HG02981 (cell line): Measurements from ENCODE around the gene BCL2L1.

Experiments used
- ATAC-seq: cut with Tn5 transposase; IDR thresholded peaks from one replicate; pipeline ENCODE4 v1.9.1; 2021; ENCODE audit warnings: mild to moderate bottlenecking, moderate library complexity; ENCODE audit not compliant: unreplicated experiment

BCL2L1 gene

DNA sequence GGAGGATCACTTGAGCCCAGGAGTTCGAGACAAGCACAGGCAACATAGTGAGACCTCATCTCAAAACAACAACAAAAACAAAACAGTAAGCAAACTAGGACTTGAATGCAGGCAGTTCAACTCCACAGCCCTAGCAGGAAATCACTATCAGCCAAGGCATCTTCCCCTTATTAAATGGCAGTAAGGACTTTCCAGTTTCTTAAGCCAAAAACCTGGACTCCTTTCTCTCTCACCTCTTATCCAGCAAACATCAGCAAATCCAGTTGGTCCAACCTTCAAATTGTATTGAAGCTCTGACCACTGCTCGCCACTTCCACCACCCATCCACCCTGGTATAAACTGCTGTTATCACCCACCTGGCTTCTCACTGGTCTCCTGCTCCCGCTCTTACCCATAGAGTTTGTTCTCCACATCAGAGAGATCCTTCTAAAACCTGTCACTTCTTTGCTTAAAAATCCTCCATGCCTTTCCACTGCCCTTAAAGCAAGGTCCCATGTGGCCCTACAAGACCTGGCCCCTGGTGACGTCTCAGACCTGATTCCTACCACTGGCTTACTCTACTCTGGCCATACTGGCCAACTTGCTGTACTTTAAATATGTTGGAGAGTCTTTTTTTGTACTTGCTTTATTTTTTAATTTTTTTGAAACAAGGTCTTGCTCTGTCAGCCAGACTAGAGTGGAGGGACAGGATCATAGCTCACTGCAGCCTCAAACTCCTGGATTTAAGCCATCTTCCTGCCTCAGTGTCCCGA, 27.6 kb downstream of the BCL2L1 start:
- ATAC-seq, result no peak

- no peak for ATAC-seq
These were observed 28.5 kb downstream of the BCL2L1 start for GRCh38 chr20:31693987-31694661.

- ATAC-seq, result no peak
These were observed 29.3 kb downstream of the BCL2L1 start for GRCh38 chr20:31693402-31693801.

GRCh38 chr20:31691646-31692275, 30.9 kb downstream of the BCL2L1 start:
- ATAC-seq, result no peak

GRCh38 chr20:31690124-31690666, 32.5 kb downstream of the BCL2L1 start:
- no peak for ATAC-seq

DNA sequence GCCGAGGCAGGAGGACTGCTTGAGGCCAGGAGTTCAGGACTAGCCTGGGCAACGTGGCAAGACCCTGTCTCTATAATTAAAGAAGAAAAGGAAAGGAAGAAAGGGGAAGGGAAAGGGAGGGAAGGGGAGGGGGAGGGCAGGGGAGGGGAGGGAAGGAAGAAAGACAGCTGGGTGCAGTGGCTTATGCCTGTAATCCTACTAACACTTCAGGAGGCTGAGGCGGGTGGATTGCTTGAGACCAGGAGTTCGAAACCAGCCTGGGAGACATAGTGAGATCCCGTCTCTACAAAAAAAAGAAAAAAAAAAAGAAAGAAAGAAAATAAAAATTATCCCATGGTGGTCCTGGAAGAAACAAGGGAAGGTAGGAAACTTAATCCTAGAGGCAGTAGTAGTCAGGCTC, 33.5 kb downstream of the BCL2L1 start:
- ATAC-seq, result no peak

DNA sequence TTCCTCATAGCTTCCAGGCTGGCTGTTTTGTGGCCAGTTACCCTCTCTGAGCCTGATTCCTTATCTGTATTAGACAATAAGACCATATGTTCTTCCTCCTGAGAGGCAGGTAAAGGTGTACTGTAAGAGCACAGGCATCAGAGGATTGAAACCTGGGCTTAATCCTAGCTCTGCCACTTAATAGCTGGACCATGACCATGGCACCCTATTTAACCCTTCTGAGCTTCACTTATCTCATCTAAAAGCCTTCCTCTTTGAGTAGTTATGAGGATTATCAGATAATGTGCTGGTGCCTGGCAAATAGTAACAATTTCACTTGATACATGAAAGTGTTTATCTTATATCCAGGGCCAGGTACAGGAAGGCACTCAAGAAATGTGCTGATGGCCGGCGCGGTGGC, 34.9 kb downstream of the BCL2L1 start:
- ATAC-seq, result no peak

- ATAC-seq, result peak; percentile 8
These were observed 36.6 kb downstream of the BCL2L1 start for GRCh38 chr20:31685853-31686643.

GRCh38 chr20:31684153-31685015, 38.3 kb downstream of the BCL2L1 start:
- ATAC-seq, result peak; percentile 51

DNA sequence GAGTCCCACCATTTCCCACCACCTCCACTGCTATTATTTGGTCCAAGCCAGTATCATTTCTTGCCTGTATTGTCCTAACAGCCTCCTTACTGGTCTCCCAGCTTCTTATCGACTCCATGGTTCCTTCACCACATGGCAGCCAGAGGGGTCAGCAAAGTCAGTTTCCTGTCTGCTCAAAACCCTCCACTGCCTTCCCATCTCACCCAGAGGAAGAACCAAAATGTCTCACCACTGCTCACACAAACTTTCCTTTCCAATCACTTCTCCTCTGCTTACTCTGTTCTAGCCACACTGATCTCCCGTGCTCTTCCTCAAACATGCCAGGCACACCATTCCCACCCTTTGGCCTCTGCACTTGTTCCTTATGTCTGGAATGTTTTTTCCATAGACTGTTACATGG, 39.7 kb downstream of the BCL2L1 start:
- no peak for ATAC-seq

GRCh38 chr20:31682352-31682751, 40.3 kb downstream of the BCL2L1 start:
- no peak for ATAC-seq

- ATAC-seq, result no peak
These were observed 40.9 kb downstream of the BCL2L1 start for GRCh38 chr20:31681769-31682168.

GRCh38 chr20:31681128-31681727, 41.4 kb downstream of the BCL2L1 start:
- no peak for ATAC-seq

- ATAC-seq, result no peak
These were observed 42.2 kb downstream of the BCL2L1 start for GRCh38 chr20:31680286-31681127.

- ATAC-seq, result no peak
These were observed 43.0 kb downstream of the BCL2L1 start for GRCh38 chr20:31679357-31680285.

DNA sequence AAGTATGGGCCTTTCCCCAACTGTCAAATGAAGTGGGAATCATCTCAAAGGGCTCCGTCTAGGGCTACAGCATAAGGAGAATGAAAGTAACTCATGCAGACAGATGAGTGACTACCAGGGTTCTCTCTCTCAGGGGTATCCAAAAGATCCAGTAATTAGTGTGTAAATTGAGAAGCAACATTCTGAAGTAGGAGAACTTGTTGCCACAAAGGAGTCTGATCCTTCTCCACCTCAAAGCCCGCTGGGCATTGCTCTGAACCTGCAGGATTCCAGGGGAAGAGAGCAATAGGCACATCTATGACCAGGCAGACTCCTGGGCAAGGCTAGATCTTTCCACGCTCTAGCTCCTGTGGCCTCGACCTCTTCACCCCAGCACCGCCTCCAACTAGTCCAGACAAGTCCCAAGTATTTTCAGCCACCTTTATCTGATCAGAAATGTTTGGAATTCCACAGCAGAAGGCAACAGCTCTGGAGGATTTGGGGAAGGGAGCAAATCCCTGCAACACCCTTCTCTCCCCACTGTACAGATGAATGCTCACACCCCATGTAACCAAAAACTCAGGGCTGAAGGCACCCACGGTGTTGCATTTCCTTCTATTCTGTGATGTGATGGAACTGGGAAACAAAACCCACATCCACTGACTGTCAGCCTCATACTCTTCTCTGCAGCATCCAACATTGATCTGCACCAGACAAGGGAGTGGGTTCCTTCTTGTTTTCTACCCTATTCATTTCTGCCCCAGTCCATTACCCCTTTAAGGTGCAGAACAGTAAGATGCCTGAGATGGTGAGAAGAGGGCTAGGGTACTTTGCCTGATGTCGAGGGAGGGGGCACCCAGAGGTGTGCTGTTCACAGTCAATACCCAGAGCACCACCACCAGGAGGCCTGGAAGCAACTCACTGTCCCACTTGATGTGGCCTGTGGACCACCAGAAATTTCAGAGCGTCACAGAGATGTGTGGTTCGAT, 44.0 kb downstream of the BCL2L1 start:
- no peak for ATAC-seq
